KOPT-K1 (cell line): ENCODE results near the gene FCRLA.
"Not testable (repeated sequence)": the region's sequence is repeated elsewhere in the genome, so short reads cannot be mapped to it uniquely, and the experiment has no call there.

ENCODE experiments used
- H3K27ac ChIP-seq: fragments of 200-600 bp; sonication (generic); 2 replicates; pipeline ENCODE4 v1.5.1; 2016; ENCODE audit warnings: antibody characterized with exemption, mild to moderate bottlenecking, low read depth, low read length; ENCODE audit not compliant: poor library complexity, severe bottlenecking
- H3K36me3 ChIP-seq: fragments of 200-600 bp; sonication (generic); 2 replicates; pipeline ENCODE4 v1.5.1; 2017; ENCODE audit warnings: antibody characterized with exemption, mild to moderate bottlenecking, low read length, moderate library complexity; ENCODE audit not compliant: insufficient read depth
- H3K9me3 ChIP-seq: fragments of 200-600 bp; sonication (generic); 2 replicates; pipeline ENCODE4 v1.5.1; 2017; ENCODE audit warnings: antibody characterized with exemption, low read length, mild to moderate bottlenecking; ENCODE audit not compliant: insufficient read depth, poor library complexity, severe bottlenecking

FCRLA gene

GRCh38 chr1:161681879-161682278, 25.1 kb upstream of the FCRLA start:
- Histone ChIP-seq H3K36me3 (no peaks in the 10 kb centered on the region), H3K27ac (no peak overlapping the region), H3K9me3 (no peaks in the 10 kb centered on the region)

- Histone ChIP-seq H3K36me3 (no peaks in the 10 kb centered on the region), H3K9me3 (no peaks in the 10 kb centered on the region), H3K27ac (no peak overlapping the region)
These were observed 18.1 kb upstream of the FCRLA start for GRCh38 chr1:161688946-161689345.

GRCh38 chr1:161691846-161692245, 15.2 kb upstream of the FCRLA start:
- Histone ChIP-seq H3K9me3 (no peaks in the 10 kb centered on the region), H3K36me3 (no peaks in the 10 kb centered on the region), H3K27ac (no peak overlapping the region)

- H3K27ac ChIP-seq, result not testable (repeated sequence)
These were observed 13.9 kb upstream of the FCRLA start for GRCh38 chr1:161693020-161693712.

GRCh38 chr1:161698302-161698701, 8.7 kb upstream of the FCRLA start:
- H3K36me3 ChIP-seq, H3K9me3 ChIP-seq, H3K27ac ChIP-seq: not testable (repeated sequence)

More at GRCh38 chr1:161693020-161693712, 13.9 kb upstream of the FCRLA start:
- not testable (repeated sequence) for H3K9me3 ChIP-seq, H3K36me3 ChIP-seq

GRCh38 chr1:161702250-161702649, 4.8 kb upstream of the FCRLA start:
- Histone ChIP-seq H3K36me3 (no peaks in the 10 kb centered on the region), H3K27ac (no peak overlapping the region), H3K9me3 (no peaks in the 10 kb centered on the region)

GRCh38 chr1:161705537-161705936, 1.5 kb upstream of the FCRLA start:
- H3K9me3 ChIP-seq, result no peaks in the 10 kb centered on the region
- H3K27ac ChIP-seq, result no peak overlapping the region
- H3K36me3 ChIP-seq, result no peaks in the 10 kb centered on the region

GRCh38 chr1:161706113-161706481, 932 bp upstream of the FCRLA start:
- no peaks in the 10 kb centered on the region for H3K9me3 ChIP-seq
- H3K27ac ChIP-seq, result no peak overlapping the region
- no peaks in the 10 kb centered on the region for H3K36me3 ChIP-seq

GRCh38 chr1:161707503-161707902, 474 bp downstream of the FCRLA start:
- H3K9me3 ChIP-seq, result no peaks in the 10 kb centered on the region
- H3K27ac ChIP-seq, result no peak overlapping the region
- no peaks in the 10 kb centered on the region for H3K36me3 ChIP-seq

GRCh38 chr1:161709373-161709772, 2.3 kb downstream of the FCRLA start:
- no peaks in the 10 kb centered on the region for H3K36me3 ChIP-seq
- H3K9me3 ChIP-seq, result no peaks in the 10 kb centered on the region
- no peak overlapping the region for H3K27ac ChIP-seq

- H3K36me3 ChIP-seq, result no peaks in the 10 kb centered on the region
- no peaks in the 10 kb centered on the region for H3K9me3 ChIP-seq
- H3K27ac ChIP-seq, result no peak overlapping the region
These were observed 3.5 kb downstream of the FCRLA start for GRCh38 chr1:161710560-161710959.

- no peaks in the 10 kb centered on the region for H3K9me3 ChIP-seq
- no peak overlapping the region for H3K27ac ChIP-seq
- no peaks in the 10 kb centered on the region for H3K36me3 ChIP-seq
These were observed 11.7 kb downstream of the FCRLA start for GRCh38 chr1:161718559-161719324.

GRCh38 chr1:161719325-161719611, 12.2 kb downstream of the FCRLA start:
- H3K9me3 ChIP-seq, result no peaks in the 10 kb centered on the region
- no peak overlapping the region for H3K27ac ChIP-seq
- H3K36me3 ChIP-seq, result no peaks in the 10 kb centered on the region

GRCh38 chr1:161720422-161720821, 13.4 kb downstream of the FCRLA start:
- no peaks in the 10 kb centered on the region for H3K36me3 ChIP-seq
- H3K9me3 ChIP-seq, result no peaks in the 10 kb centered on the region
- H3K27ac ChIP-seq, result no peak overlapping the region

GRCh38 chr1:161720956-161721737, 14.1 kb downstream of the FCRLA start, which contains the start of gene FCRLB:
FCRLB (plus strand) TSS chr1:161721544; CDS start chr1:161722673, 1,129 bp downstream.
- H3K36me3 ChIP-seq, result no peaks in the 10 kb centered on the region
- no peaks in the 10 kb centered on the region for H3K9me3 ChIP-seq
- H3K27ac ChIP-seq, result no peak within 1 kb of the TSS
